Skin epidermis (tissue), 12 donors: ENCODE results near the gene CDKN2C.
"Not testable (repeated sequence)": the region's sequence is repeated elsewhere in the genome, so short reads cannot be mapped to it uniquely, and the experiment has no call there.

Source experiments
- H3K27ac ChIP-seq, 21 experiments: fragments of 200-600 bp; sonication (generic) in 11 of 21; one replicate each; pipeline ENCODE4 v1.5.0; 2020; ENCODE audit warnings: mild to moderate bottlenecking in 3 of 21, inconsistent platforms in 2 of 21, moderate library complexity in 2 of 21
- H3K4me3 ChIP-seq, 7 experiments: fragments of 200-600 bp; sonication (generic) in 2 of 7; one replicate each; pipeline ENCODE4 v1.5.0; 2020; ENCODE audit warnings: inconsistent platforms in 2 of 7, mild to moderate bottlenecking in 2 of 7, moderate library complexity in 1 of 7

Gene CDKN2C

GRCh38 chr1:50977575-50978143 is 7.6 kb downstream of the CDKN2C start:
- peak overlapping the region; percentile 64 to 96 (median 91) for H3K27ac ChIP-seq
- peak overlapping the region; percentile 62 to 94 (median 80) for H3K4me3 ChIP-seq

- peak overlapping the region; percentile 62 to 94 (median 80) for H3K4me3 ChIP-seq
- H3K27ac ChIP-seq = peak overlapping the region; percentile 64 to 96 (median 91)
Measured at GRCh38 chr1:50978144-50978851, 8.3 kb downstream of the CDKN2C start.

GRCh38 chr1:50978852-50979781 is 9.1 kb downstream of the CDKN2C start:
- Histone ChIP-seq H3K27ac (peak overlapping the region in 18 of 21 experiments; percentile 77 to 96 (median 92)), H3K4me3 (peak overlapping the region; percentile 62 to 94 (median 80))

- no peak overlapping the region for H3K4me3 ChIP-seq
- peak overlapping the region in 4 of 21 experiments; percentile 6 to 96 (median 93) for H3K27ac ChIP-seq
Measured at GRCh38 chr1:50979937-50980336, 9.9 kb downstream of the CDKN2C start.

GRCh38 chr1:50980505-50980904 is 10.5 kb downstream of the CDKN2C start:
- H3K4me3 ChIP-seq = no peak overlapping the region
- peak overlapping the region in 3 of 21 experiments; percentile 6 to 95 (median 91) for H3K27ac ChIP-seq

GRCh38 chr1:50981741-50982140 is 11.7 kb downstream of the CDKN2C start:
- Histone ChIP-seq H3K27ac (no peak overlapping the region), H3K4me3 (no peak overlapping the region)

- Histone ChIP-seq H3K4me3 (no peak overlapping the region), H3K27ac (no peak overlapping the region)
Measured at GRCh38 chr1:50982611-50983010, 12.6 kb downstream of the CDKN2C start.

GRCh38 chr1:50983219-50983802 is 13.3 kb downstream of the CDKN2C start:
- Histone ChIP-seq H3K27ac (no peak overlapping the region), H3K4me3 (no peak overlapping the region)

GRCh38 chr1:50985094-50985493 is 15.0 kb downstream of the CDKN2C start:
- no peak overlapping the region for H3K4me3 ChIP-seq
- no peak overlapping the region for H3K27ac ChIP-seq

- H3K27ac ChIP-seq = no peak overlapping the region
- no peak overlapping the region for H3K4me3 ChIP-seq
Measured at GRCh38 chr1:50986653-50987052, 16.6 kb downstream of the CDKN2C start.

- no peak overlapping the region for H3K27ac ChIP-seq
- H3K4me3 ChIP-seq = no peak overlapping the region
Measured at GRCh38 chr1:50989694-50990093, 19.6 kb downstream of the CDKN2C start.

GRCh38 chr1:50992532-50993318 is 22.7 kb downstream of the CDKN2C start:
- no peak overlapping the region for H3K4me3 ChIP-seq
- no peak overlapping the region for H3K27ac ChIP-seq

GRCh38 chr1:50993645-50994044 is 23.6 kb downstream of the CDKN2C start:
- H3K27ac ChIP-seq = no peak overlapping the region

GRCh38 chr1:50994997-50995396 is 25.0 kb downstream of the CDKN2C start:
- no peak overlapping the region for H3K4me3 ChIP-seq

More at GRCh38 chr1:50993645-50994044, 23.6 kb downstream of the CDKN2C start:
- H3K4me3 ChIP-seq = no peak overlapping the region

GRCh38 chr1:50995651-50996050 is 25.6 kb downstream of the CDKN2C start:
- Histone ChIP-seq H3K27ac (no peak overlapping the region), H3K4me3 (no peak overlapping the region)

More at GRCh38 chr1:50994997-50995396, 25.0 kb downstream of the CDKN2C start:
- no peak overlapping the region for H3K27ac ChIP-seq

GRCh38 chr1:50996083-50996482 is 26.0 kb downstream of the CDKN2C start:
- H3K27ac ChIP-seq = no peak overlapping the region
- H3K4me3 ChIP-seq = no peak overlapping the region

- H3K27ac ChIP-seq = not testable (repeated sequence)
Measured at GRCh38 chr1:50999375-50999774, 29.3 kb downstream of the CDKN2C start.

GRCh38 chr1:51000160-51000559 is 30.1 kb downstream of the CDKN2C start:
- H3K27ac ChIP-seq = no peak overlapping the region
- H3K4me3 ChIP-seq = no peak overlapping the region

More at GRCh38 chr1:50999375-50999774, 29.3 kb downstream of the CDKN2C start:
- H3K4me3 ChIP-seq = not testable (repeated sequence)

GRCh38 chr1:51000651-51001050 is 30.6 kb downstream of the CDKN2C start:
- no peak overlapping the region for H3K27ac ChIP-seq
- H3K4me3 ChIP-seq = no peak overlapping the region
